Thymus (tissue), 11 donors: ENCODE measurements around the gene FIBP. TPM values are rescaled to one million over a fixed set of nuclear protein-coding genes. Genes with fewer than 3 reads are reported as not detected.

Experiments
- DNase-seq, 9 donors: peaks; one replicate each; pipeline ENCODE4 v3.0.0-alpha.2; 2013; ENCODE audit warnings: low spot score in 9 of 9, low read depth in 6 of 9, missing footprints in 1 of 9
- H3K27ac ChIP-seq, 2 donors: one replicate each; pipeline ENCODE4 v1.5.1; 2013; ENCODE audit warnings: control low read depth in 1 of 2, low read depth in 1 of 2, low read length in 1 of 2, mild to moderate bottlenecking in 1 of 2, moderate library complexity in 1 of 2
- H3K27me3 ChIP-seq, 2 donors: one replicate each; pipeline ENCODE4 v1.5.1; 2013; ENCODE audit warnings: low read length in 1 of 2; ENCODE audit not compliant: control insufficient read depth in 2 of 2, insufficient read depth in 1 of 2
- H3K36me3 ChIP-seq, 2 donors: one replicate each; pipeline ENCODE4 v1.5.1; 2013; ENCODE audit warnings: low read length in 1 of 2, mild to moderate bottlenecking in 1 of 2, moderate library complexity in 1 of 2; ENCODE audit not compliant: control insufficient read depth in 2 of 2, insufficient read depth in 2 of 2
- H3K4me1 ChIP-seq, 2 donors: one replicate each; pipeline ENCODE4 v1.5.1; 2013; ENCODE audit warnings: low read length in 2 of 2; ENCODE audit not compliant: control insufficient read depth in 2 of 2, insufficient read depth in 2 of 2
- H3K4me3 ChIP-seq, 2 donors: one replicate each; pipeline ENCODE4 v1.5.1; 2013; ENCODE audit warnings: low read length in 2 of 2, control low read depth in 1 of 2, mild to moderate bottlenecking in 1 of 2
- H3K9me3 ChIP-seq, 2 donors: one replicate each; pipeline ENCODE4 v1.5.1; 2013; ENCODE audit warnings: low read length in 1 of 2, mild to moderate bottlenecking in 1 of 2; ENCODE audit not compliant: control insufficient read depth in 2 of 2, insufficient read depth in 1 of 2
- WGBS: extraction: QIAGEN DNeasy Blood & Tissue Kit; methylation state at CpG from one replicate; pipeline ENCODE4 v1.1.7; 2013; 5-methylcytosine and 5-hydroxymethylcytosine counted together
- polyA plus RNA-seq: library from polyadenylated mRNA; stranded (reverse); fragments of 200-250 nt; gene quantifications from one replicate; pipeline ENCODE4 v1.2.3, GENCODE V29; 2013
- total RNA-seq: library from RNA; stranded (reverse); fragments of 120-200 nt; gene quantifications from one replicate; pipeline ENCODE4 v1.2.4, GENCODE V29; 2013
- donor health status: healthy.

FIBP gene
- total and polyA plus RNA-seq, 2 donors: 70.9 to 71.0 TPM

- peak within 1 kb of the TSS; percentile 97 to 99 for H3K27ac ChIP-seq
- DNase-seq: peak; percentile 92 to 99 (median 96)
- H3K9me3 ChIP-seq: peaks cover 0 to 8% of the 10 kb centered on the region in 2 donors
- H3K4me1 ChIP-seq: peaks cover 18 to 43% of the 10 kb centered on the region in 2 donors
- peaks cover 50 to 54% of the 10 kb centered on the region in 2 donors for H3K36me3 ChIP-seq
- under 1% methylated on average over 78 of the region's 78 CpGs for WGBS
- H3K27me3 ChIP-seq: no peaks in the 10 kb centered on the region
- peak within 1 kb of the TSS; percentile 75 to 93 for H3K4me3 ChIP-seq
Measured at GRCh38 chr11:65860278-65861164, 27.8 kb downstream of the FIBP start, which contains the start of gene MUS81. Gene MUS81, plus strand, starts transcription at chr11:65860433. Its CDS starts 321 bp downstream, at chr11:65860754.

GRCh38 chr11:65859812-65860277, 28.4 kb downstream of the FIBP start:
- peaks cover 22 to 45% of the 10 kb centered on the region in 2 donors for H3K4me1 ChIP-seq
- WGBS: under 1% methylated on average over 16 of the region's 16 CpGs
- H3K27me3 ChIP-seq: no peaks in the 10 kb centered on the region
- H3K9me3 ChIP-seq: peaks cover 0 to 8% of the 10 kb centered on the region in 2 donors
- H3K27ac ChIP-seq: peak overlapping the region; percentile 97 to 99
- DNase-seq: no peak
- peak overlapping the region; percentile 75 to 93 for H3K4me3 ChIP-seq
- H3K36me3 ChIP-seq: peaks cover 50 to 54% of the 10 kb centered on the region in 2 donors

DNA sequence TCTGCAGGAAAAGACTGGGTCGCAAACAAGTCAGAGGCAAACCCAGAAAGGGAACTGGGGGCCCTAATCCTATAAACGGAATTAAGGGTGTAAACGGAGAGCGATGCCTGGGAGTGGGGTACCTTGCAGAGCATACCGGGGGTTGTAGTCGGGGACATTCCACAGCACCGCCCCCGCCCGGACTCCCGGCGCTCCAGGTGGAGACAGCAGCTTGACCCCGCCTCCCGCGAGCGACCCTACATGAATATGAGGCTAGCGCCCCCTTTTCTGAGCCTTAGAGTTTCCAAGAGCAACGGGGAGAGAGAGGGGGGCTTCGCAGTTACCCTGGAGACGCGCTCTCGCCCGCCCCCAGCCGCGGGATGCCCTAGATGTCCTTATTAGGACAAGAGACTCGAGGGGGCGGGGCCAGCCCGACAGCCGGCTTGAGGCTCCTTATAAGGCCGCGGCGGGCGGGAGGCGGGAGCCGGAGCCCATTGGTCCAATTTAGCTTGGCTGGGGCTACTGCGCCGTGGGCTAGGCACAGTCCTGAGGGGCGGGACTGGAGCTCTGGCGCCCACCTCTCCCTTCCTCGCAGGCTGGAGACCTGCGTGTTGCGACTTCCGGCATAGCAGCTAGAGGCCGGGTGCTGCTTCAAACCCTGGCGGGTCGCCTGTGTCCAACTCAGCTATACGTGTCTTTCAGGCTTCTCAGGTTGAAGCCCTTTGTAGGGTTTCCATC, 29.0 kb downstream of the FIBP start:
- Histone ChIP-seq H3K9me3 (peaks cover 0 to 8% of the 10 kb centered on the region in 2 donors), H3K4me1 (peaks cover 22 to 45% of the 10 kb centered on the region in 2 donors), H3K36me3 (peaks cover 50 to 54% of the 10 kb centered on the region in 2 donors), H3K4me3 (peak overlapping the region; percentile 75 to 93), H3K27ac (peak overlapping the region; percentile 97 to 99), H3K27me3 (no peaks in the 10 kb centered on the region)
- WGBS: under 1% methylated on average over 46 of the region's 46 CpGs
- peak; percentile 95 to 100 (median 98) for DNase-seq

DNA sequence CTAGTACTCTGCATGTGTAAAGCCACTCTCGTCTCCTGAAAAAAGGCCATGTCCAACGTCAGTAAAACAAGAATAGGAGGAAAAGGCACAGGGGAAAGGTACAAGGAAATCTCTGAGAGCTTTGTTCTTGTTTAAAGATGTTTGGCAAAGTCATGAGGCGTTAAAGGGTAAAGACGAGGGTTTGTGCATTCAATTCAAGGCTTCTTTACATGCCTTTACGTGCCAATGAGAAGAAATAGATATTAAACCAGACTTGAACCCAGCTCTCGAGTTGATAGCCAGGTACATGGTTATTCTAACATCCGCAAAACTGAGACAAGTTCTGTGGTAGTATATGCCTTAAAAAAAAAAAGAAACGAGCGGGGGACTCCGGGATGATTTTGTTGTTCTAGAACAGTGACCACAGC, 29.6 kb downstream of the FIBP start:
- peaks cover 22 to 45% of the 10 kb centered on the region in 2 donors for H3K4me1 ChIP-seq
- H3K27me3 ChIP-seq: no peaks in the 10 kb centered on the region
- DNase-seq: peak in 1 of 9 donors; percentile 29
- peak overlapping the region; percentile 75 to 93 for H3K4me3 ChIP-seq
- peak overlapping the region; percentile 97 to 99 for H3K27ac ChIP-seq
- peaks cover 0 to 8% of the 10 kb centered on the region in 2 donors for H3K9me3 ChIP-seq
- peaks cover 50 to 54% of the 10 kb centered on the region in 2 donors for H3K36me3 ChIP-seq
- WGBS: under 1% methylated on average over 10 of the region's 10 CpGs

- Histone ChIP-seq H3K27me3 (no peaks in the 10 kb centered on the region), H3K36me3 (peaks cover 50 to 54% of the 10 kb centered on the region in 2 donors), H3K27ac (peak within 1 kb of the TSS; percentile 97 to 99), H3K4me3 (peak within 1 kb of the TSS; percentile 75 to 93), H3K9me3 (peaks cover 0 to 11% of the 10 kb centered on the region in 2 donors), H3K4me1 (peaks cover 22 to 45% of the 10 kb centered on the region in 2 donors)
- peak; percentile 87 to 98 (median 96) for DNase-seq
- under 1% methylated on average over 92 of the region's 92 CpGs for WGBS
Measured at GRCh38 chr11:65857853-65858680, 30.2 kb downstream of the FIBP start, which contains the start of gene CFL1. Gene CFL1, minus strand, starts transcription at chr11:65858180. Its CDS starts 81 bp downstream, at chr11:65858099.

DNA sequence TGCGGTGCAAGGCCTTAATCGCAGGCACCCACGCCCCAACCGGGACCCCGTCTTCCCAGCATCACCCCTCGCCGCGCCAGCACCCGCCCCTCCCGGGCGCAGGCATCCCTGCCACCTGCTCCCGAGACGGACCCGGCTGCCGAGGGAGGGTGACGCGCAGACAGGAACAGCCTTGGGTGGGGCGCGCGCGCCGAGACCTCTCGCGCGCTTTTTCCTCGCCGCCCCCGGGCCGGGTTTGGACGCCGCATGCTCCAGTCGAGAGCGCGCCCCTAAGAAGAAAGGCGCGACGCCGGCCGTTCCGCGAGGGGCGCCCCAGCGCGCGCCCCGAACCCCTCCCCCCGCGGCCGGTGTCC, 30.8 kb downstream of the FIBP start:
- Histone ChIP-seq H3K9me3 (peaks cover 0 to 17% of the 10 kb centered on the region in 2 donors), H3K27ac (peak overlapping the region; percentile 93 to 99), H3K4me1 (peaks cover 22 to 45% of the 10 kb centered on the region in 2 donors), H3K36me3 (peaks cover 50 to 54% of the 10 kb centered on the region in 2 donors), H3K27me3 (no peaks in the 10 kb centered on the region), H3K4me3 (peak overlapping the region; percentile 75 to 93)
- DNase-seq: peak in 6 of 9 donors; percentile 55 to 83 (median 64)
- 1% methylated on average over 49 of the region's 49 CpGs for WGBS

DNA sequence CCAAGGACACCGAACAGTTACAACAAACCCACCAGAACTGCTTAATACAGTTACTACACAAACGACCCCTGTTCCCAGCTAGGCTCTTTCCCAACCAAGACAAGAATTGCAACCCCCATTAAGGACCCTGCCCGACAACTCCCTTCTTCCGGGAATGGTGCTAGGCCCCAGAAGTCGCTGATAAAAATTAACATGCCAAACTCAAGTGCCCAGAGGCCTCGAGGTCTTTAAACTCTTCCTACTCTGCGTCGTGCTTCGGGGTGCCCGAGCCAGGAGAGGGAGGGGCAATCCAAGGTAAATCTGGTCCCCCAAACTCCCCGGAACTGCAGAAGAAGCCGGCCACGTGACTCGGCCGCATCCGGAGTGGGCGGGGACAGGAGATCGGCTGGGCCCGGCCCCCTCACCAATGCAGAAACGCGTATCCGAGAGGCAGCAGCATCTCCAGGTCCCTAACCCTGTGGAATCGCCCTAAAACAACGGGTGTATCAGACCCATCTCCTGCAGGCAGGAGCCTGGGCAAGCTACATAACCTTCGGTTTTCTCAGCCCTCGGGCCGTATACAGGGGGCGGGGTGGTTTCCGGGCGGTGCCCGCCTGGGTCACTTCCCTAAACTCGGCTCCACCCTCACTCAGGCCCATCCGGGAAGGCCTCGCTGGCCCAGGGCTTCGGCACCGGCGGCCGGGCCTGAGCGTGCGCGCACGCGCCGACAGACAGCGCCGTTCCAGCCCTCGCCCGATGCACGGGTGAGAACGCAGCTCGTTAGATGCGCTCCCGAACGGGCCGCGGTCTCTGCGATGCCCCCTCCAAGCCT, 31.4 kb downstream of the FIBP start:
- Histone ChIP-seq H3K27ac (peak overlapping the region; percentile 93 to 99), H3K36me3 (peaks cover 50 to 54% of the 10 kb centered on the region in 2 donors), H3K27me3 (no peaks in the 10 kb centered on the region), H3K4me1 (peaks cover 22 to 44% of the 10 kb centered on the region in 2 donors), H3K9me3 (peaks cover 2 to 23% of the 10 kb centered on the region in 2 donors), H3K4me3 (peak overlapping the region; percentile 75 to 93)
- 2% methylated on average over 57 of the region's 57 CpGs for WGBS
- DNase-seq: peak in 8 of 9 donors; percentile 60 to 90 (median 76)
